ENCODE measurements around the gene TNS3.

Gene TNS3

GRCh38 chr7:47485640-47486435 lies 96.1 kb downstream of the TNS3 start:
- Histone ChIP-seq H3K4me3 (ENCODE audit: low read depth, low read length) (no peak overlapping the region), H3K9me3 (ENCODE audit: severe bottlenecking) (no peaks in the 10 kb centered on the region), H3K36me3 (no peaks in the 10 kb centered on the region), H3K27ac (no peak overlapping the region), H3K27me3 (ENCODE audit: insufficient read depth, low read depth, severe bottlenecking) (peaks cover 3% of the 10 kb centered on the region)
- TF ChIP-seq CTCF (IDR thresholded peaks at IDR 0.05; ENCODE audit: low read depth, low read length) = no peak
- DNase-seq = no peak

- Histone ChIP-seq H3K27ac (no peak overlapping the region), H3K9me3 (ENCODE audit: severe bottlenecking) (no peaks in the 10 kb centered on the region), H3K4me3 (ENCODE audit: low read depth, low read length) (no peak overlapping the region), H3K36me3 (no peaks in the 10 kb centered on the region), H3K27me3 (ENCODE audit: insufficient read depth, low read depth, severe bottlenecking) (peaks cover 3% of the 10 kb centered on the region)
- no peak for TF ChIP-seq CTCF (IDR thresholded peaks at IDR 0.05; ENCODE audit: low read depth, low read length)
- peak; percentile 30 for DNase-seq
These were observed 96.8 kb downstream of the TNS3 start for GRCh38 chr7:47484923-47485639.

GRCh38 chr7:47484457-47484856 lies 97.5 kb downstream of the TNS3 start:
- Histone ChIP-seq H3K4me3 (ENCODE audit: low read depth, low read length) (no peak overlapping the region), H3K36me3 (no peaks in the 10 kb centered on the region), H3K27ac (no peak overlapping the region), H3K27me3 (ENCODE audit: insufficient read depth, low read depth, severe bottlenecking) (peaks cover 3% of the 10 kb centered on the region), H3K9me3 (ENCODE audit: severe bottlenecking) (no peaks in the 10 kb centered on the region)
- no peak for TF ChIP-seq CTCF (IDR thresholded peaks at IDR 0.05; ENCODE audit: low read depth, low read length)
- no peak for DNase-seq

- Histone ChIP-seq H3K27me3 (ENCODE audit: insufficient read depth, low read depth, severe bottlenecking) (no peaks in the 10 kb centered on the region), H3K4me3 (ENCODE audit: low read depth, low read length) (no peak overlapping the region), H3K9me3 (ENCODE audit: severe bottlenecking) (no peaks in the 10 kb centered on the region), H3K27ac (no peak overlapping the region), H3K36me3 (no peaks in the 10 kb centered on the region)
- TF ChIP-seq CTCF (IDR thresholded peaks at IDR 0.05; ENCODE audit: low read depth, low read length) = peak; percentile 53; the same call in 1 of the 2 replicates
- peak; percentile 34 for DNase-seq
These were observed 98.2 kb downstream of the TNS3 start for GRCh38 chr7:47483604-47484273.

GRCh38 chr7:47482013-47482875 lies 99.7 kb downstream of the TNS3 start:
- H3K36me3 ChIP-seq = no peaks in the 10 kb centered on the region
- DNase-seq = no peak
- H3K27me3 ChIP-seq (ENCODE audit: insufficient read depth, low read depth, severe bottlenecking) = no peaks in the 10 kb centered on the region
- no peaks in the 10 kb centered on the region for H3K9me3 ChIP-seq (ENCODE audit: severe bottlenecking)
- no peak overlapping the region for H3K27ac ChIP-seq
- no peak for TF ChIP-seq CTCF (IDR thresholded peaks at IDR 0.05; ENCODE audit: low read depth, low read length)
- H3K4me3 ChIP-seq (ENCODE audit: low read depth, low read length) = no peak overlapping the region
